MG63 (cell line): Measurements from ENCODE around the gene LRTM1. TPM values are rescaled to one million over a fixed set of nuclear protein-coding genes. Genes with fewer than 3 reads are reported as not detected.

Experiments used
- DNase-seq: peaks from one replicate; pipeline ENCODE4 v3.0.0-alpha.2; 2020
- H3K27me3 ChIP-seq: fragments of 250-450 bp; sonication (Bioruptor Pico); 2 replicates; pipeline ENCODE4 v1.5.1; 2020; ENCODE audit warnings: mild to moderate bottlenecking, moderate library complexity
- H3K36me3 ChIP-seq: fragments of 250-450 bp; sonication (Bioruptor Pico); 2 replicates; pipeline ENCODE4 v1.5.1; 2020; ENCODE audit warnings: mild to moderate bottlenecking, moderate library complexity
- H3K4me3 ChIP-seq: fragments of 250-450 bp; sonication (Bioruptor Pico); 2 replicates; pipeline ENCODE4 v1.5.1; 2020; ENCODE audit warnings: mild to moderate bottlenecking, moderate library complexity
- H3K9me3 ChIP-seq: fragments of 250-450 bp; sonication (Bioruptor Pico); 2 replicates; pipeline ENCODE4 v1.5.1; 2020; ENCODE audit warnings: mild to moderate bottlenecking, moderate library complexity
- total RNA-seq: library from RNA; depleted of rRNA; stranded (reverse); fragments of >200 nt; shearing (Covaris generic); gene quantifications from 2 replicates; pipeline ENCODE4 v1.2.3, GENCODE V29; 2014; ENCODE audit warnings: low replicate concordance

The LRTM1 gene
- total RNA-seq, 1 experiment from 2014 or later = not detected

DNA sequence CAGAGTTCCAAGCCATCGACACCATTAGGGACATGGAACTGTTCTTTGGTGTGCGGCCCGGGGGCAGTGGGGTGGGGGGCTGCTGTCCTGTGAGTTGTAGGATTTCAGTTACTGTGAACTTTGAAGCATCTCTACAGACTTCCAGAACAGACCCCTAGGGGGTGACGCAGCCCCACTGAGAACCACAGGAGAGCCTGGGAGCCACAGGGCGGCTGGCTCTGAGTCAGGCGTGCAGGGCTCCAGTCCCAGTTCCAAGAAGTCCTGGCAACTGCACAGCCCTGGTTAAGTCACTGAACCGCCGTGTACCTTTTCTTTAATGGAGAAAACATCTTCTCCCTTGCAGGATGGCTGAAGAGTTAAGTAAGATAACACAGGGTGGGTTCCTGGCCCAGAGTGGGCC lies 23.5 kb upstream of the LRTM1 start:
- H3K36me3 ChIP-seq = no peaks in the 10 kb centered on the region

DNA sequence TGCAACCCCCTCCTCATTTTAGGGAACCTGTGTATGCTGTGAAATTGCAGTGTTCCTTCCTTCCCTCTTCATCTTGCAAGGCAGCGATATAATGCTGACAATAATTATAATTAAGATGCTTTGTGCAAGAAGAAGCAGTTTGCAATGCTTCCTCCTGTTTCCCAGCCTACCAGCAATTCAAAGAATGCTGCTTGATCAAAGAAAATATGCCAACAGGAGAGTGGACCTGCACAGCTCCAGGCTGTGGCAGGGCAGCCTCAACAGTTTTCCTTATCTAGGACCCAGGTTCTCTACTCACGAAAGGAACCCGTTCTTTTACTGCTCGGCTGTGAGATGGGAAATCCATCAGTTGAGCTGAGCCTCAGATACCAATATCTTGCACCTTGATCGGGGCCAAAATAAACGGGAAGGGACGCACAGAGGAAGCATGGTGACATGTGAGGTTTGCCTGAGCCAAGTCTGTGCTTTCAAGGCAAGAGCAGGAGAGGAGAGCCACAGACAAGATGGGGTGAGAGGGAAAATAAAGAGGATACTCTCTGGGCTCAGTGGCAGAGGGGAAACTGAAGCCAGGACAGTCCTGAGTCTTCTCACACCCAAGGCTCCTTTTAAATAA lies 22.6 kb upstream of the LRTM1 start:
- no peaks in the 10 kb centered on the region for H3K36me3 ChIP-seq
- no peaks in the 10 kb centered on the region for H3K27me3 ChIP-seq
- H3K9me3 ChIP-seq = no peaks in the 10 kb centered on the region
- no peak overlapping the region for H3K4me3 ChIP-seq
- no peak for DNase-seq

More for the DNA sequence above, 23.5 kb upstream of the LRTM1 start:
- no peak overlapping the region for H3K4me3 ChIP-seq
- no peaks in the 10 kb centered on the region for H3K27me3 ChIP-seq
- DNase-seq = peak; percentile 86
- no peaks in the 10 kb centered on the region for H3K9me3 ChIP-seq

DNA sequence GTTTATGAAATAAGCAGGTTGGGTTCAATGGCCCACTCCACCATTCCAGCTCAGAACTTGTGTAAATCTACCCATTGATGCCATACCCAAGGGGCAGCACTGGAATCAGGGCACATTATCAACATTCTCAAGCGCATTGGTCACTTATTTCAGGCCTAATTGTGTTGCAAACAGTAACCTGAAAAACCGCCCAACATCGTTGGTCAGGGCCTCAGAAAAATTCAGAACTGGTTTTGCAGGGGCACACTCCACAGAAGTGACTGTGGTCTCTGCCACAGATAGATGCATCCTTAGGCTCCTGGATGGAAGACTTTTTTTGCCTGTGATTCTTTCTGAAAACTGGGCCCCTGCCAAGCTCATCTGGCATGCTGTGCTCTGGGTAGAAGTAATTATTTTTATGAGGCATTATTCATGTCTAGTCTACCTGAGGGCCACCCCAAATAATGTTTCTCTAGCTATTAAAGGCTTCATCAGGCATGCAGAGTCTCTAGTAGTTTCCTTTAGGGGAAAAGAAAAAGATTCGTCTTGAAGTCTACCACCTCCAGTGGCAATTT lies 21.7 kb upstream of the LRTM1 start:
- Histone ChIP-seq H3K36me3 (no peaks in the 10 kb centered on the region), H3K4me3 (no peak overlapping the region), H3K27me3 (no peaks in the 10 kb centered on the region), H3K9me3 (no peaks in the 10 kb centered on the region)
- DNase-seq = no peak

DNA sequence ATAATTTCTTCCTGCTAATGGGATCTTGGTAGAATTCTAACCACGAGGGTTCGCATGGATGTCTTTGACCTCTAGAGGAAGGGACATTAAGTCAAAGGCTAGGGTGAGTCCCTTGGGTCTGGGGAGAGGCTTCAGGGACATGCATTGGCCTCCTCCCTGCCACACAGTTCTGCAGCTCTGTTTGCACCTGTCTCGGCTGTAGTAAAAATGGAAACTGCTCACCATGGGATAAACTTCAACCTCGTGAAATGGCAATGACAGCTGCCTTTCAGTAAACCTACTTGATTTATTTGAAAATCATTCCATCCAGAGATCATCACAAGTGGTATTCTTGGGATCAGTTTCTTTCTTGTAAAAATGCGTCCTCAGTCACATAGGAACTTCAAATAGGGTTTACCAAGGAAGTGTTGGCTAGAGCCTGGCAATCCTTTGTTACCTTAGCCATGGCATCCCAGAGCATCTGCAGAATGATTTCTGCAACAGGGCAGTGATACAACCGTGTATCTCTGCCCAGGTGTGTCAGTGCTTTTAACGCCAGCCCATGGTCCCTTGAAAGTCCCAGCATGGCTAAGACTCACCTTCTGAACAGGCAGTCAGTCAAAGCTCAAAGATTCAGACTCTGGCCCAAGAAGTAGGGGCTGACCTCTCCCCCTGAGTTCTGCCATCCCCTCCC lies 14.0 kb upstream of the LRTM1 start:
- H3K4me3 ChIP-seq = no peak overlapping the region
- H3K9me3 ChIP-seq = no peaks in the 10 kb centered on the region
- no peaks in the 10 kb centered on the region for H3K36me3 ChIP-seq
- no peak for DNase-seq
- H3K27me3 ChIP-seq = no peaks in the 10 kb centered on the region

GRCh38 chr3:54940971-54941370 lies 13.1 kb upstream of the LRTM1 start:
- DNase-seq = no peak
- Histone ChIP-seq H3K36me3 (no peaks in the 10 kb centered on the region), H3K9me3 (no peaks in the 10 kb centered on the region), H3K4me3 (no peak overlapping the region), H3K27me3 (no peaks in the 10 kb centered on the region)

- no peaks in the 10 kb centered on the region for H3K27me3 ChIP-seq
- H3K9me3 ChIP-seq = no peaks in the 10 kb centered on the region
- DNase-seq = no peak
- no peaks in the 10 kb centered on the region for H3K36me3 ChIP-seq
- no peak overlapping the region for H3K4me3 ChIP-seq
These were observed 11.9 kb upstream of the LRTM1 start for GRCh38 chr3:54939557-54940300.

DNA sequence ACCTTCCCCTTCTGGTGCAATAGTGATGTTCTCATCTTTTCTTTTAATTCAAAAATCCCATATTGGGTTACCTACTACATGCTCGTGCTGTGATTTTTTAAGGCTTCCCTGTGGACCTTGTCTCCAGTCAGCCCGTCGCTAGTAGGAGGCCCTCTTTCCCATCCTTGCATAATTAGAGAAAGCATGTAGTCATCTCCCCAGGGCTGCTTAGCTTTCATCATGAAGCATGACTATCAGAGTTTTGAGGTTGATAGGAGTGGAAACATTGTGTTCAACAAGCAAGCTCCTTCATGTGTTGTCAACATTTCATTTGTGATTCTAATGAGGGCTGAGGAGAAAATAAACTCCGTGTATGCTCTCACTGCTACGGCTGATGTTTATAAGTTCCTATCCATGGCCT lies 8.7 kb upstream of the LRTM1 start:
- H3K27me3 ChIP-seq = no peaks in the 10 kb centered on the region
- no peaks in the 10 kb centered on the region for H3K9me3 ChIP-seq
- no peak for DNase-seq
- no peak overlapping the region for H3K4me3 ChIP-seq
- no peaks in the 10 kb centered on the region for H3K36me3 ChIP-seq

- Histone ChIP-seq H3K27me3 (no peaks in the 10 kb centered on the region), H3K9me3 (no peaks in the 10 kb centered on the region), H3K36me3 (no peaks in the 10 kb centered on the region), H3K4me3 (no peak overlapping the region)
- DNase-seq = no peak
These were observed 8.0 kb upstream of the LRTM1 start for GRCh38 chr3:54935869-54936268.

DNA sequence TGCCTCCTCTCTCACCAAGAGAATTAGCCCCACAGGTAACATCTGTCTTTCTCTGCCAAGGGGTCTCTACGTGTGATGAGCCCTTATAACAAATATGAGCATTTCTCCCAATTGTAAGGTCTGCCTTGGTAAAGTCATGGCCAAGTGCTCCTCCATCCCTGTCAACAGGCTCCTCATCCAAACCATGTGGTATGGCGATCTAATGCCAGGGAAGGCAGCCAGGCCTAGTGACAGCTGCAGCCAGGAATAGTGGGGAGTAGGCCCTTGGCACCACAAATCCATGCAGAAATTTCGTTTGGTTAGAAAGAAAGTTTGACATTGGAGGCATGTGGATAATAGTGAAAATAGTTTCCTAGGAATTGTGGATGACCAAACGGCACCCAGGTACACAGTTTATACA lies 4.7 kb upstream of the LRTM1 start:
- no peaks in the 10 kb centered on the region for H3K9me3 ChIP-seq
- no peaks in the 10 kb centered on the region for H3K36me3 ChIP-seq
- no peak for DNase-seq

DNA sequence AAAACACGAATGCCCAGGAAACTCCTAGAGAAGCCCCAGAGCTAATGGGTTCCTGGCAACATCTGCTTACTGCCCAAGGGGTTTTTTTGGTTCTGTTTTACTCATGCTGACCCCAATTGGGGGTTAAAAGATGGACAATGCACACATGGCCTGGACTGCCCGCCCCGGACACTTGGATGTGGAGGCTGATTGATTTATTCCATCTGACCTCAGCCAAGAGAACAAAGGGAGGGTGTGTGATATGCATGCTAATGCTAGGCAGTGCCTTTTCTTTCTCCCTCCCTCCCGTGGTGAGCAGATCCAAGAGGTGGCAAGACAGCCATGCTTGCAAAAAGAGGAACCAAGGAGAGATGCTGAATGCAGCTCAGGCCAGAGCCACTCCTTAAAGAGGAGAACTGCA lies 3.3 kb upstream of the LRTM1 start:
- no peak for DNase-seq
- Histone ChIP-seq H3K36me3 (no peaks in the 10 kb centered on the region), H3K27me3 (no peaks in the 10 kb centered on the region), H3K4me3 (no peak overlapping the region), H3K9me3 (no peaks in the 10 kb centered on the region)

More for the DNA sequence above, 4.7 kb upstream of the LRTM1 start:
- Histone ChIP-seq H3K4me3 (no peak overlapping the region), H3K27me3 (no peaks in the 10 kb centered on the region)

- Histone ChIP-seq H3K36me3 (no peaks in the 10 kb centered on the region), H3K9me3 (no peaks in the 10 kb centered on the region), H3K27me3 (no peaks in the 10 kb centered on the region), H3K4me3 (no peak overlapping the region)
- no peak for DNase-seq
These were observed 9.3 kb downstream of the LRTM1 start for GRCh38 chr3:54918516-54918915.

DNA sequence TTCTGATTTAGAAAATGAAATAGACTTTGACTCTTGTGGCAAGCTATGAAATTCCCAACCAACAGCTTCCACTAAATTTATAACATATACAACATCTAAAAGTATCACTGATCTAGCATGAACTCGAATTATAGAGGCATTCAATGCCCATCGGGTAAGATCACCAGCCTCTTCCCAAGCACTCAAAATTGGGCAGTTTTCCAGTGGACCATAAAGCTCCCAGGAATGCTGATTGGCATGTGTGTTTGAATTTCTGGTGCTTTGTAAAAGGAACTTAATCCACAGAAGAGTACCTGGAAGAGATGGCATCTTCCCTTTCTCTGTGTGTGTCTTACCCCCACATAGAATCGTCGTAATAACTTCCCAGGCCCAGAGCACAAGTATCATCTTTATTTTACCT lies 10.0 kb downstream of the LRTM1 start:
- Histone ChIP-seq H3K36me3 (no peaks in the 10 kb centered on the region), H3K27me3 (no peaks in the 10 kb centered on the region), H3K9me3 (no peaks in the 10 kb centered on the region), H3K4me3 (no peak overlapping the region)
- DNase-seq = peak; percentile 10

DNA sequence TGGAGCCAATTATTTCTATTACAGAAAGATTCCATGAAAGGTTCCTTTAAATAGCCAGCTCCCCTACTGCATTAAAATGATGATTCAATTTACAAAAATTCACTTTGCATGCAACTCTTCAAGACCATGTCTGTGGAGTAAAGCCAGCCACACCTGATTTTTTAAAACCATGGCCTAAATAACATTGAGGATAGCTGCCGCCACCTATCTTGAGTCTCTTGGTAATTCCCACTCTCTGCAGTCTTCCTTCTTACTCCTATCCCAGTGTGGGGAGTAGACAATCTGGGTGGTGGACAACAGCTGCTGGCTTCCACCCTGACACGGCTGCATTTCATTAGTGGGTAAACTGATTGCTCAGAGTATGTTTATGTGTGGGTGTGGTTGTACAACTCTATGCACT lies 10.7 kb downstream of the LRTM1 start:
- no peaks in the 10 kb centered on the region for H3K36me3 ChIP-seq
- no peak overlapping the region for H3K4me3 ChIP-seq
- H3K9me3 ChIP-seq = no peaks in the 10 kb centered on the region
- no peaks in the 10 kb centered on the region for H3K27me3 ChIP-seq
- no peak for DNase-seq

- H3K9me3 ChIP-seq = no peaks in the 10 kb centered on the region
- H3K4me3 ChIP-seq = no peak overlapping the region
- no peak for DNase-seq
- H3K36me3 ChIP-seq = no peaks in the 10 kb centered on the region
- no peaks in the 10 kb centered on the region for H3K27me3 ChIP-seq
These were observed 11.1 kb downstream of the LRTM1 start for GRCh38 chr3:54916732-54917131.

DNA sequence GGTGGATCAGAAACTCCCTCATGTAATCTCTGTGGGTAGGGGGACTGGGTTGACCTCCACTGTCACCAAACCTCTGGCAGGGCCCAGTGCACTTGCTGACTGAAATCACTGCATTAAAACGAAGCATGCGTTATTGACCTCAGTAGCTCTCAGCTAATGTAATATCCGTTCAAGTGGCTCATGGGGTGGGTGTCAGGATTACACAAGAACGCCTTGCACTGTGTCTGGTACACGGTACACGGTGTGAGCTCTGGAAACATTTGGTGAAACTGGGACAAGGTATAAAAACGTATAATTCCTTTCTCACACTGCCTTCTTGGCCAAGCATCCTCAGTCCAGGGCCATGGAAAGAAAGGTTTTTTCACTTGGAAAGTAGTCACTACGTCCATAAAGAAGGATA lies 11.9 kb downstream of the LRTM1 start:
- H3K9me3 ChIP-seq = no peaks in the 10 kb centered on the region
- no peak overlapping the region for H3K4me3 ChIP-seq
- no peaks in the 10 kb centered on the region for H3K27me3 ChIP-seq
- no peak for DNase-seq
- no peaks in the 10 kb centered on the region for H3K36me3 ChIP-seq

GRCh38 chr3:54915181-54915580 lies 12.7 kb downstream of the LRTM1 start:
- Histone ChIP-seq H3K27me3 (no peaks in the 10 kb centered on the region), H3K4me3 (no peak overlapping the region), H3K9me3 (no peaks in the 10 kb centered on the region), H3K36me3 (no peaks in the 10 kb centered on the region)
- no peak for DNase-seq

DNA sequence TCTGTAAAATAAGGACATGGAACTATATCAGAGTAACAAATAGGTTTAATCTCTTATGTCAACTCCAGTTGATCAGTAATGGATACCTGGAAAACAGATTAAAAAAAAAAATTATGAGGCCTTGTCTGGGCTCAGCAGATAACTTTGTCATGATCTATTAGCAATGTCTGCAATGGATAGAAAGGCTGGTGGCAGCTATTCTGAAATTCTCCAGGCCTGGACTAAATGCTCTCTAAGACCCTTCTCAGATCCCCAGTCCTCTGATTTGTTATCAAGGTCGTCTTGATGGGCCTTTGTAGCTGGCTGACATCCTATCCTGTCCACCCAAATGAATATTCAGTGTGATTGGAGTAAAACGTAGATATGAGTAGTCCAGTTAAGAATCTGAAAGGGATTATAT lies 13.7 kb downstream of the LRTM1 start:
- no peaks in the 10 kb centered on the region for H3K9me3 ChIP-seq
- no peaks in the 10 kb centered on the region for H3K36me3 ChIP-seq
- no peak overlapping the region for H3K4me3 ChIP-seq
- H3K27me3 ChIP-seq = no peaks in the 10 kb centered on the region
- no peak for DNase-seq
